Measurements from ENCODE around the gene IL5. TPM values are rescaled to one million over a fixed set of nuclear protein-coding genes. Genes with fewer than 3 reads are reported as not detected.

The IL5 gene
- total RNA-seq, 2 experiments from 2014 or later = 0.25 to 0.33 TPM

DNA sequence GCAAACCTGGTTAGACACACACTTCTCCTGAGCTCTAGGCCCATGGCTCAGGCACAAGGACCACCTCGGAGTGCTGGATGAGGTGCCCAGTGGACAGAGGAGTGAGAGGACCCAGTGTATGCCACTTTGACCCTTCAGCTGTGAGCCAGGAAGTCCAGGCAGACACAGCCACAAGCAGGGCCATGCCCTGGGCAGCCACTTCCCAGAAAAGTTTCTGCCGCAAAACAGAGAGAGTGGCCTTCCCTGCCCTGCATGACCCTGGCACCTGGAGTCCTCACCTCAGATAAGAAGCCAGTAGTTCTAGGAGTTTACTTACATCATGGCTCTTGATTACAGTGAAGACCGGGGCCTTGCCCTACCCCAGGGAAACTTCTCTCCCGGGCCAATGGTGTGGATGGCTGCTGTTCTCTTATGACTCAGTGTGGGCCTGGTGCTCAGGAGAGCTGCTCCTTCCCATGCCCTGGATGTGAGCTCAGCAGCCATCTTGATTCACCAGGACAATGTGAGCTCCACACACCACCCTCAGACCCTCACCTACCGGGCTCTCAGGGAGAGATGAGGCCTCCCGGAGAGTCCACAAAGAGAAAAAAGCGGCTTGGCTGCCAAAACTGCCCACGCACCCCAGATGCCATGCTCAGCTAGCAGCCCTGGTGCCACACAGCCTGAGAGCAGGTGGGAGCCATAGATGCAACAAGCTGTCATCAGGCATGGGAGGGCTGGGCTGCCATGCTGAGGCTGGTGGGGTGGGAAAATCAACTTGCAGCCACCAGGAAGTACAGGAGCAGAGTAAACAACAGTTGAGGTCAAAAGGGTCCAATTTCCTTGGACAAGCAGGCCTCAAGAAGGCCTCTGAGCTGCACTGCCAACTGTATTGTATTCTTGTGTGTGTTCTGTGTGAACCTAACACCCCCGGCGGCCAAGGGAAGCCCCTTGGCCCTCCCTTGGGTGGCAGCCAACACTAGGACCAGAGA, 41.1 kb downstream of the IL5 start:
- H3K9me3 Mint-ChIP-seq = no peaks in the 10 kb centered on the region
- H3K27ac Mint-ChIP-seq = no peak overlapping the region
- H3K36me3 Mint-ChIP-seq (ENCODE audit: low read depth) = no peaks in the 10 kb centered on the region
- ChIA-PET CTCF (interaction anchor here (0.7 to 10.0 kb wide), 18 partner anchors 8 to 318 kb away, joined by 3 to 147 read pairs (median 4); partner anchors contain the start of gene SLC22A5), POLR2A (no interaction called here)
- no peak overlapping the region for H3K4me3 Mint-ChIP-seq
- no peak for DNase-seq
- peaks cover 44% of the 10 kb centered on the region for H3K4me1 Mint-ChIP-seq
- peaks cover 8% of the 10 kb centered on the region for H3K27me3 Mint-ChIP-seq

DNA sequence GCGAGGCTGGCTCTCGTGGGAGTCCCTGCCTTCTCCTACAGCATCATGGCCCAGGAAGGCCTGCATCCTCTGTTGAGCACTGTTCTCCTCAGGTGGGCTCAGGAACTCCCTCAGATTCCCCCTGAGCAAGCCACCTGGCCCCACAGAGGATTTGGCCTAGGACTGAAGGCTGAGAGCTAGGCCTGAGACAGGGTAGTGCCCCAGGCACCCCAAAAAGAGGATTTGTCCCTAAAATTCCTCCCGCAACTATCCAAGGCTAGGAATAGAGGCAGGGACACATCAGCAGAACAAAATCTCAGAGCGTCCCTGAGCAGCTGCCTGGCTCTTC, 41.7 kb downstream of the IL5 start:
- POLR2A ChIA-PET = interaction anchor here (1.2 kb wide), 1 partner anchor 11 kb away, joined by 5 read pairs; the partner anchor contains the start of gene IRF1

DNA sequence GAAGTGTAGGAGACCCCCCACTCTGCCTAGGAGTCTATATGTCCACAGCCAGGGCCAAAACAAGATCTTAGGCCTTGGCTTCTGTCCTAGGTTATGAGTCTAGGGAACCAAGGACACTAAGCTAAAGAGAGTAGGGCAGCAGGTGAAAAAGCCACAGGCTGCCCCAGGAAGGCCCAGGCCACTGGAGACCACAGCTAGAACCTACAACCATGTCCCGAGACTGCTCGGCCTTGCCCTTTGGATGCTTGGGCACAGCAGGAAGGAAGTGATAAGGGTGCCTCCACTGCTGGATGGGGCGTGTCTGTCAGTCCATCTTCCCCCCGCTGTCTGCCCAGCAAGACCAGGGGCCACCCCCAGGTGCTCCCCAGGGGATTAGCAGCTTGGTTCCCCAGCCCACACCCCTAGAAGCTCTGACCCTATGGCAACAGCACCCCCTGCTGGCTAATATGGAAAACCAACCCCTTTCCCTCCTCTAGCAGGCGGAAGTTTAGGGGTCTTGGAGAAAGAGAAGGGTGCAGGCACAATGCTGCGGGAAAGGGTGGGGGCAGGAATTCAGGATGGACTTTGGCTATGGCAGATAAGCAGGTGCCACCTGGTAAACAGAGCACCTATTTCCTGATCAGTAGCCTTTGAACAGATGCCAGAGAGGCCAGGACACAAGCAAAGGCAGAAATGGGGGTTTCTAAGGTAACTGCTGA, 42.2 kb downstream of the IL5 start:
- POLR2A ChIA-PET = interaction anchor here (0.5 to 1.2 kb wide), 3 partner anchors 11 to 111 kb away, joined by 3 to 5 read pairs (median 3); partner anchors contain the start of gene IRF1
- peaks cover 3% of the 10 kb centered on the region for H3K27me3 Mint-ChIP-seq
- no peaks in the 10 kb centered on the region for H3K9me3 Mint-ChIP-seq
- DNase-seq = peak; percentile 82
- H3K4me1 Mint-ChIP-seq = peaks cover 44% of the 10 kb centered on the region
- H3K27ac Mint-ChIP-seq = peak overlapping the region; percentile 60
- no peaks in the 10 kb centered on the region for H3K36me3 Mint-ChIP-seq (ENCODE audit: low read depth)
- H3K4me3 Mint-ChIP-seq = no peak overlapping the region
- CTCF ChIA-PET = interaction anchor here (0.8 to 10.0 kb wide), 33 partner anchors 9 to 319 kb away, joined by 3 to 147 read pairs (median 4); partner anchors contain the start of genes IRF1, RAD50 and SLC22A5

More for the DNA sequence above, 41.7 kb downstream of the IL5 start:
- DNase-seq = no peak
- Mint-ChIP-seq H3K4me1 (peaks cover 46% of the 10 kb centered on the region), H3K27me3 (peaks cover 7% of the 10 kb centered on the region), H3K4me3 (no peak overlapping the region), H3K27ac (peak overlapping the region; percentile 2), H3K9me3 (no peaks in the 10 kb centered on the region), H3K36me3 (ENCODE audit: low read depth) (no peaks in the 10 kb centered on the region)
- CTCF ChIA-PET = interaction anchor here (0.7 to 10.0 kb wide), 21 partner anchors 9 to 319 kb away, joined by 3 to 147 read pairs (median 3); partner anchors contain the start of genes RAD50 and SLC22A5

DNA sequence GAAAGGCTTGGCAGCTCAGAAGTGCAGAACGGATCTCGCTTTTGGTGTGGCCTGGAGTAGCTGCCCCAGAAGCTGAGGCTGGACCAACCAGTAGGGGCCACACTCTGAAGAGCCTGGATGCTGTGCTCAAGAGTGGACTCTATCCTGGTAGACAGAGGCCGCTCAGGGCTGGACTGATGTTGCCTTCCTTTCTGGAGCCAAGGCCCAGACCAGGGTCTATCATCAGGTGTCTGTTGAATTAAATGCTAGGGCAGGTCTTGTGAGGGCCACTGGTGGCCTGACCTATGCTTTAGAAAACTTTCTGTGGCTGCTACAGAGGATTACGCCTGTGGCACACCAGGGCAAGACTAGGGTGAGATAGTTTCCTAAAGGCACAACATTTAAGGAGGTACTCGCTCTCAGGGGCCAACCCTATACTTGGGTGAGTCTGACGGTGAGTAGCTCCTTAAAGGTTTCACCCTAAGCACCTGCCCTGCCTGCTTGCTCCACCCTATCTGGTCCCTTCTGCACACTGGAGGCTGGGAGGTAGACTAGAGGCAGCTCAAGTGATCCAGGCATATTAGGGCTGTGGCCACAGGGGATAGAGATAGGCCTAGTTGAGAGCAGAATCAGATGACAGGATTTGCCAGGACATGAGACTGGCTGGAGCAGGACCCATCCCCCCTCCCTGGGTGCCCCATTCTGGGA, 42.9 kb downstream of the IL5 start:
- ChIA-PET POLR2A (interaction anchor here (0.5 to 1.2 kb wide), 4 partner anchors 10 to 111 kb away, joined by 3 to 5 read pairs (median 3); partner anchors contain the start of gene IRF1), CTCF (interaction anchor here (0.6 to 10.0 kb wide), 33 partner anchors 8 to 320 kb away, joined by 3 to 147 read pairs (median 4); partner anchors contain the start of genes IRF1 and RAD50)
- DNase-seq = no peak
- peak overlapping the region; percentile 60 for H3K27ac Mint-ChIP-seq
- H3K4me1 Mint-ChIP-seq = peaks cover 44% of the 10 kb centered on the region
- no peaks in the 10 kb centered on the region for H3K27me3 Mint-ChIP-seq
- no peaks in the 10 kb centered on the region for H3K36me3 Mint-ChIP-seq (ENCODE audit: low read depth)
- H3K4me3 Mint-ChIP-seq = no peak overlapping the region
- no peaks in the 10 kb centered on the region for H3K9me3 Mint-ChIP-seq

DNA sequence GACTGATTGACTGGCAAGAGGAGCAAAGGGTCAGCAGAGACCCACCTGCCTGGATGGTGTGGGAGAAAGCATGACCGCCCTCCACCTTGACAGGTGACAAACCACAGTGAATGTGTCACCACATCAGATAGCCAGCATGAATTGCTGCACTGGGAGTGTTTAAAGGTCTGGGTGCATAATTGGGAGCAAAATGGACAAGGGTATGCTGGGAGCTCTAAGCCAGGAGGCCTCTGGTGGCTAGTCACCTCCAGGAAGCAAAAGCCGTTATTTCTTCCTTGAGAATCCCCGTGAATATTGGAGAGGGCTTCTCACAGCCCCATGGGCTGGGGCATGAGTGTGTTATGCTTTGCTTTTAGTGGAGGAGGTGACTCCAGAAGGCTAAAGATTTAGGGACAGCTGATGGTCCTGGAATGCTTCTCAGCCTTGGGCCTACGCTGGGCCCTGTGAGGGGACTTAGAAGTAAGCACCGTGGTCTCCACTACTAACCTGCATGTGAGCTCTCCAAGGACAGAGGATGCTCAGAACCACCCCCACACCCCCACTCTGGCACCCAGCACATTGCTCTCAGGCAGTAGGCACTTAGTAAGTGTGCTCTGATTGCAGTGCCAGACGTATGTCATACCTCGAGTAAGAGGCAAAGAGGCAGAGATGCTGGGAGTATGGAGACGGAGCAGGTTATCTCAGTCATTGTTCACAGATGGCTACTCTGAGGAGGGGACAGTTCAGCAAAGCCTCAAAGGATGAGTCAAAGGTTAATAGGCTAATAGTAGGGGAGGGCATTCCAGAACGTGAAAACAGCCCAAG, 43.7 kb downstream of the IL5 start:
- POLR2A ChIA-PET = interaction anchor here (1.1 kb wide), 1 partner anchor 9 kb away, joined by 3 read pairs; the partner anchor contains the start of gene IRF1
- no peak for DNase-seq
- CTCF ChIA-PET = interaction anchor here (0.6 to 10.0 kb wide), 17 partner anchors 9 to 124 kb away, joined by 3 to 147 read pairs (median 5); partner anchors contain the start of gene IRF1
- Mint-ChIP-seq H3K4me3 (no peak overlapping the region), H3K27ac (peak overlapping the region; percentile 78), H3K9me3 (no peaks in the 10 kb centered on the region), H3K27me3 (no peaks in the 10 kb centered on the region), H3K4me1 (peaks cover 51% of the 10 kb centered on the region), H3K36me3 (ENCODE audit: low read depth) (no peaks in the 10 kb centered on the region)

DNA sequence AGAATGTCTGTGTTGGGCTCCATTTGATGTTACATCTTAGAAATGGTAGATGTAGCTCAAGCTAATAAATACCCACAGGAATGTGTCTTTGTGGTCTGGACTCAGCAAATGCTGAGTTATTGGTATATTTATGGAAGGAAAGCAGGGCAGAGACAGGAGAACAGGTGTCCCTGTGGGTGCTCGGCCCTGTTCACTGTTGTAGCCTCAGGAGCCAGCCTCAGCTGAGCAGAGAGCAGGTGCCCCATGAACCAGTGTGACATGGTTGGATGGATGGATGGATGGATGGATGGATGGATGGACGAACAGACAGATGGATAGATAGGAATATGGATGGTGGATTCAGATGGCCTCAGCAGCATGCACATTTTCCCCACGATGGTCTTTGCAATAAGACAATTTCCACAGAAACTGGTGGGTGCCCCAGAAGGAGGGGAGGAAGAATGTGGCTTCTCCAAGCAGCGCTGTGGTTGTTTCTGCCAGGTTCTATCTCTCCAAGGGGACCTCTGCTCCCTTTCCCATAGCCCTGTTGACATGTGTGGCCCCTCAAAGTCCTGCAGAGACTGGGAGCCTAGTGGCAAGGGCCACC, 44.5 kb downstream of the IL5 start:
- Mint-ChIP-seq H3K4me1 (peaks cover 60% of the 10 kb centered on the region), H3K27me3 (no peaks in the 10 kb centered on the region), H3K9me3 (no peaks in the 10 kb centered on the region), H3K4me3 (no peak overlapping the region), H3K36me3 (ENCODE audit: low read depth) (no peaks in the 10 kb centered on the region), H3K27ac (peak overlapping the region; percentile 78)
- ChIA-PET CTCF (interaction anchor here (1.2 to 10.0 kb wide), 7 partner anchors 7 to 110 kb away, joined by 3 to 147 read pairs (median 5); no protein-coding TSS in a partner anchor), POLR2A (interaction anchor here (1.1 kb wide), 1 partner anchor 9 kb away, joined by 3 read pairs; the partner anchor contains the start of gene IRF1)
- no peak for DNase-seq

DNA sequence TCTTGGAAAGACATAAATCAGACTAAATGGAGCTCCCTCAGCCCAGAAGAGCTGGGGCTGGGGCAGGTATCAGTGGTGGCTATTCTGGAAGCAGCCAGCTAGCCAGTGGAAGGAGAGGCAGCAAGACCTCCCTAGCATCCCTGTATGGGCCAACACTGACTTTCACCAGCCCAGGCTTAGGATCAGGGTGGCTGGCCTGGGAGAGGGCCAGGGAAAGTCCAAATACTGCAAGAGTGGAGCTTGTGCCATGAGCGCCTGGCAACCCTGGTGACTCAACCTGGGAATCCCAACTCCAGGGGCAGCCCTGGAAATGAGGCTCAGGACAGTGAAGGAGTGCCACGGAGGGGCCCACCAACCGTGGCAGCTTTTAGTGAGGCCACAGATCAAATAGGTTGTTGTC, 45.2 kb downstream of the IL5 start:
- Mint-ChIP-seq H3K27ac (peak overlapping the region; percentile 98), H3K4me1 (peaks cover 66% of the 10 kb centered on the region), H3K36me3 (ENCODE audit: low read depth) (no peaks in the 10 kb centered on the region), H3K4me3 (no peak overlapping the region), H3K27me3 (no peaks in the 10 kb centered on the region), H3K9me3 (no peaks in the 10 kb centered on the region)
- POLR2A ChIA-PET = no interaction called here
- DNase-seq = no peak
- CTCF ChIA-PET = interaction anchor here (0.6 to 10.0 kb wide), 7 partner anchors 8 to 110 kb away, joined by 3 to 147 read pairs (median 5); no protein-coding TSS in a partner anchor

DNA sequence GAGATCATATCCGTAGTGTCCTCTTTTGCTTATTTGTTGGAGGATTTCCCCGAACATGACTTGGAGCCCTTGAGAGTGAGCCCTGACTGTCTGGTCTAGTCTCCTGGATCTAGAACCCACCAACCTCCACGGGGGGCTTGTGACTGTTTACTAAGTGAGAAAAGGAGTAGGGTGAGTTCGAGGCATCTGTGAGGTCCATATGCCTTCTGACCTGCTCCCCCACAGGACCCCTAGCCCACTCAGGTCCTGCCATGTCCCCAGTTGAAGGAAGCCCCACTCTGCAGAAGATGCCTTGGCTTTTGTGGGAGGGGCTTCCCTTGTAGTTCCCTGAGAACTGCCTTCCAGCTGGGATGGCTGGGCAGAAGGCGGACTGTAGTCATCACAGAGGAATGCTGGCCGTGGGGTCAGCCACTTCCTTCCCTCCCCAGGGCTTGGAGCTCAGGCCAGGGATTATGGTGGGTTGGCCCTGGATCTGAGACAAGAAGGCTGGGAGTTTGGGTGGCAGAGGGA, 45.8 kb downstream of the IL5 start:
- H3K4me3 Mint-ChIP-seq = peak overlapping the region; percentile 92
- H3K9me3 Mint-ChIP-seq = no peaks in the 10 kb centered on the region
- H3K4me1 Mint-ChIP-seq = peaks cover 72% of the 10 kb centered on the region
- DNase-seq = no peak
- ChIA-PET CTCF (interaction anchor here (1.0 to 10.0 kb wide), 7 partner anchors 9 to 109 kb away, joined by 3 to 147 read pairs (median 6); no protein-coding TSS in a partner anchor), POLR2A (interaction anchor here (0.8 kb wide), 2 partner anchors 71 to 72 kb away, joined by 3 to 4 read pairs; no protein-coding TSS in a partner anchor)
- H3K27me3 Mint-ChIP-seq = no peaks in the 10 kb centered on the region
- peak overlapping the region; percentile 98 for H3K27ac Mint-ChIP-seq
- H3K36me3 Mint-ChIP-seq (ENCODE audit: low read depth) = no peaks in the 10 kb centered on the region

DNA sequence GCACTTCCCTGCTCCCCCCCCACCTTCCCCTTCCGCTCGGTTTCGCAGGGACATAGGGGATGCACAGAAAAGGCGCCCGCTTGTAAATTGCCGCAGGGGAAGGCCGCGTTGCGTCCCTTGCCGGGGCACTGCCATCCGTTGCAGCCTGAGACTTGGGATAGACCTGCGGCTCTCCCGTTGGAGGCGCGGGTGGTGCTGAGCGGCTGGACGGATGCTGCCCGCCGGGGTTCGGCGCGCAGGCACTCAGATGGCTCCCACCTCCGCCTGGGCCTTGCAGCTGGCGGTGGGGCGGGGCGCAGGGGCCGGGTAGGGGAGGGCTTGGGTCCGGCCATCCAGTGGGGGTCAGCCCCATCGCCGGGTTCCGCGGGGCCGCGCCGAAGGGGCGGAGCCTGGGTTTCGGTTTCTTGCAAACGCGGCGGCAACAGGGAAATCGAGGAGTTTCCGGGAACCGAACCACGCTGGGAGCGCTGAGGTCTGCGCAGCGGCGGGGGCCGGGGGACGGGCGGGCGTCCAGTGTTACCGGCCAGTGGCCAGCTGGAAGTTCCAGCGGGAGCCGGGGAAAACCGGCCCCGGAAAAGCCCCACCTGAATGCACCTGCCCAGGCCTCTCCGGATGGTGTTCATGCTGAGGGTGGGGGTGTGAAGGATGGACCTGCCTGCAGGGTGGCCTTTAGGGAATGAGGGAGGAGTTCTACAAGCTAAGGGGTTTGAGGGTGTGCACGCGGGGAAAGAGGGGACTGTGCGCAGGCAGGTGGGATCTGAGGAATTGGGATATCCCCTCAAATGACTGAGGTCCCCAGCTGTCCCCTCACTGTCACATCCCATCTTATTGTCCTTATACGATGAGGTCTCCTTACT, 46.5 kb downstream of the IL5 start:
- ChIA-PET POLR2A (interaction anchor here (0.5 to 1.5 kb wide), 10 partner anchors 9 to 86 kb away, joined by 3 to 7 read pairs (median 3); no protein-coding TSS in a partner anchor), CTCF (interaction anchor here (0.5 to 10.0 kb wide), 12 partner anchors 9 to 320 kb away, joined by 3 to 147 read pairs (median 5); no protein-coding TSS in a partner anchor)
- peaks cover 3% of the 10 kb centered on the region for H3K36me3 Mint-ChIP-seq (ENCODE audit: low read depth)
- H3K4me1 Mint-ChIP-seq = peaks cover 78% of the 10 kb centered on the region
- peak overlapping the region; percentile 92 for H3K4me3 Mint-ChIP-seq
- no peaks in the 10 kb centered on the region for H3K9me3 Mint-ChIP-seq
- peak overlapping the region; percentile 98 for H3K27ac Mint-ChIP-seq
- DNase-seq = peak; percentile 78
- no peaks in the 10 kb centered on the region for H3K27me3 Mint-ChIP-seq

DNA sequence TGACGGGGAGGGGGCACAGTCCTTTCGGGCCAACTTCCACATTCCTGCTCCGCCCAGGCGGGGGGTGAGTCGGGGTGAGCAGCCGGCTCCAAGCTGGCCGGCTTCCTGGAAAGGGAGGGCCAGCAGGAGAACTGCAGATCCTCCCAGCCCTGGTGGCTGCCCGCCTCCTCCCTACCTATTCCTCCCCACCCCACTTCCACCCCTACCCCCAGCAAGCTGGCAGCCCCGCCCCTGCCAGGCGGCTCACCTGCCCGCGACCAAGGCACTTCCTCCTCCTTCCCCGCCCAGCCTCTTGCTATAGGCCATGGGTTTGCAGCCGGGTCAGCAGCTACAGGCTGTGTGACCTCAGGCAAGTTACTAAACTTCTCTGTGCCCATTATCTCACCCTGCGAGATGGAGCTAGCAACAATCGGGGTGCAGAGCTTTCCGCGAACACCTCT, 47.1 kb downstream of the IL5 start:
- DNase-seq = peak; percentile 96
- CTCF ChIA-PET = interaction anchor here (0.5 to 5.1 kb wide), 11 partner anchors 12 to 324 kb away, joined by 3 to 32 read pairs (median 5); no protein-coding TSS in a partner anchor
- no peaks in the 10 kb centered on the region for H3K9me3 Mint-ChIP-seq
- H3K4me1 Mint-ChIP-seq = peaks cover 82% of the 10 kb centered on the region
- no peaks in the 10 kb centered on the region for H3K27me3 Mint-ChIP-seq
- POLR2A ChIA-PET = interaction anchor here (0.5 to 1.5 kb wide), 8 partner anchors 8 to 86 kb away, joined by 3 to 7 read pairs (median 3); no protein-coding TSS in a partner anchor
- peaks cover 3% of the 10 kb centered on the region for H3K36me3 Mint-ChIP-seq (ENCODE audit: low read depth)
- H3K4me3 Mint-ChIP-seq = peak overlapping the region; percentile 92
- peak overlapping the region; percentile 98 for H3K27ac Mint-ChIP-seq

Measured in activated CD4-positive, alpha-beta T cell treated with anti-CD3 and anti-CD28 coated beads, Interleukin-2, amount 10 ng/mL, durations not matched to agents 7 days and 5 days (primary cell).